H1 (cell line): Measurements from ENCODE around the gene F3. TPM values are rescaled to one million over a fixed set of nuclear protein-coding genes. Genes with fewer than 3 reads are reported as not detected.

Experiments used
- CEBPB ChIP-seq: IDR thresholded peaks from 2 replicates; pipeline ENCODE4 v1.6.1; 2012; ENCODE audit warnings: low read depth, low read length
- SP4 ChIP-seq: IDR thresholded peaks from 2 replicates; pipeline ENCODE4 v1.6.1; 2012; ENCODE audit warnings: low read length, inconsistent platforms
- polyA plus RNA-seq, 7 experiments: library from polyadenylated mRNA; depleted of rRNA in 3 of 7; stranded (reverse) in 5 of 7; unstranded in 2 of 7; fragments of >200 nt in 5 of 7; fragments of 200-250 nt in 2 of 7; gene quantifications; 1 replicate in 5 of 7; 2 replicates in 1 of 7; 4 replicates in 1 of 7; pipeline versions ENCODE4 v1.2.1 to v1.2.3, GENCODE V29; 2011 to 2013; ENCODE audit warnings: missing spikeins in 2 of 7, mixed read lengths in 2 of 7
- total RNA-seq: library from RNA; stranded (reverse); fragmentation: NEBNext Ultra II Directional; extraction: Animal tissue kit (Norgen Biotek cat#: 25700); gene quantifications from 2 replicates; pipeline ENCODE4 v1.2.1, GENCODE V29; 2021

Gene F3
- total and polyA plus RNA-seq, 2 of the 8 experiments (the other 6 are each of a cell fraction or from before 2014, with no cell fraction given), result 2.6 to 8.6 TPM

DNA sequence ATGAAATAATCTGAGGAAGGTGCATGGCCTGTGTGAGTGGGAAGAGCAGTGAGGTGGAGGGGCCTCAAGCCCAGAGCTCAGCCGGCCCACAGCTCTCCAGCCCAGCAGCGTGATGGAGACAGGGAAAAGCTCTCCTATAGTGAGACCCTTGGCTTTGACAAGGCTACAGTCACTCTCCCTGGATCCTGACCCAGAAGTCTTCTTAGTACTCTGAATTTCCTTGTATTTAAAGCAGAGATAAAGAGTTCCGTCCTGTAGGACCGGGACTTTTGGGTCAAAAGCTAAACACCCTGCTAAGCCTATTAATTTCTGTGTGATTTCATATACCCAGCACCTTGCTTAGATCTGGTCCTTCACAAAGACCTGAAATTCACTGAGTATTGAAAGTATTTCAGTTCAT, 48.2 kb upstream of the F3 start (continued):
- TF ChIP-seq CEBPB, result no peak
- TF ChIP-seq SP4, result no peak
